Loucy (cell line): ENCODE data around the gene LRIF1.

Experiments used
- CTCF ChIP-seq: fragments of 200-600 bp; sonication (generic); conservative IDR thresholded peaks from 2 replicates; pipeline ENCODE4 v1.5.1; 2014; ENCODE audit warnings: mild to moderate bottlenecking, antibody characterized with exemption, low read length
- EZH2phosphoT487 ChIP-seq: fragments of 200-600 bp; IDR thresholded peaks from 2 replicates; pipeline ENCODE4 v1.6.1; 2018; ENCODE audit warnings: antibody characterized with exemption, mild to moderate bottlenecking, moderate library complexity, borderline replicate concordance

- TF ChIP-seq CTCF: no peak
- no peak for TF ChIP-seq EZH2phosphoT487
These were observed 12.4 kb upstream of the LRIF1 start for GRCh38 chr1:110976089-110976488.
